Omental fat pad (tissue), 4 donors: ENCODE measurements around the gene ZNF488. TPM values are rescaled to one million over a fixed set of nuclear protein-coding genes. Genes with fewer than 3 reads are reported as not detected.

ENCODE experiments used
- total RNA-seq, 4 donors: library from RNA; depleted of rRNA; stranded (reverse); fragments of >200 nt; gene quantifications; one replicate each; pipeline ENCODE4 v1.1.0, GENCODE V29; 2016

Gene ZNF488
- total RNA-seq, 4 donors from 2014 or later, result 0.19 to 0.25 TPM; not detected in 2

Other genes starting within 250 kb of the ZNF488 start
- gene GDF10, start 84.1 kb downstream of the ZNF488 start, total RNA-seq, result 1 to 10 TPM in 1 of 4 donors, under 1 TPM in 3; 0.48 to 2.4 (median 0.66) TPM
- gene GDF2, start 61.8 kb downstream of the ZNF488 start, total RNA-seq, result not detected
- gene RBP3, start 35.9 kb downstream of the ZNF488 start, total RNA-seq, result not detected
- 100 to 1,000 TPM in 2 of 4 donors, 10 to 100 TPM in 1, 1 to 10 TPM in 1; 1.3 to 183 (median 117) TPM for gene ANXA8, start 99.8 kb upstream of the ZNF488 start, total RNA-seq
- gene FAM25G, start 107.4 kb upstream of the ZNF488 start, total RNA-seq, result not detected
- gene AGAP9, start 139.3 kb upstream of the ZNF488 start, total RNA-seq, result 10 to 100 TPM in 2 of 4 donors, 1 to 10 TPM in 2; 1.3 to 13.1 (median 10.4) TPM